ENCODE results near the gene NOS1AP. TPM values are rescaled to one million over a fixed set of nuclear protein-coding genes. Genes with fewer than 3 reads are reported as not detected.

Gene NOS1AP
- total and polyA plus RNA-seq, 2 donors (not counting 3 experiments of a cell fraction or from before 2014, with no cell fraction given), result 1.3 to 5.4 TPM

DNA sequence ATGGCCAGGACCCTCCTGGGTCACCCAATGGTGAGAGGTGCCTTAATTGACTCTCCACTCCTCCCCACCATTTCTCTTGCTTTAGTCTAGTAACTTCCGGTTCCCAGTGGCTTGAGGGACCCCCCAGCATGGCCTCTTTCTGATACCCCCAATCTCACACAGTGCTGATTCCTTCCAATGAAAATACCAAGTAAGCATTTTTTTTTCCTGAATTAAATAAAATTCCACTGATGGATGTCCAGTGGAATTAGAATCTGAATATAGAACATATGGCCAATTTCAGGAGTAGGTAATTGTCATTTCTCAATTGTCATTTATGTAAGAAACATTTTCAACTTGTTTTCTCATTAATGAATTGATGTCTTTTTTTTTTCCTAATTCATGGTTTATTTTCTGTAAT, 9.5 kb downstream of the NOS1AP start:
- H3K9me3 ChIP-seq (replicated peaks; ENCODE audit: control insufficient read depth, insufficient read depth, low read length), result no peaks in the 10 kb centered on the region
- H4K20me1 ChIP-seq (replicated peaks; ENCODE audit: control insufficient read depth, extremely low read depth, insufficient read depth, low read length), result no peaks in the 10 kb centered on the region
- intact Hi-C loops (cut with micrococcal nuclease), result loop anchor here (10.0 kb wide), 1 partner anchor 116 kb away; no protein-coding TSS in a partner anchor
- no peaks in the 10 kb centered on the region for H3K9me1 ChIP-seq (replicated peaks; ENCODE audit: control insufficient read depth, extremely low read depth, insufficient read depth, low read length)
- no TSS peak for BruUV-seq (replicated peaks)
- H3K9ac ChIP-seq (replicated peaks; ENCODE audit: extremely low read depth, insufficient read depth, low read length), result no peak overlapping the region
- H3K27ac ChIP-seq (ENCODE audit: insufficient read depth, low read depth, low read length), result no peak overlapping the region
- no peak overlapping the region for H3K4me2 ChIP-seq (ENCODE audit: insufficient read depth, low read length)
- no peaks in the 10 kb centered on the region for H3K27me3 ChIP-seq (ENCODE audit: control insufficient read depth in 2 of 2, insufficient read depth in 2 of 2, low read length in 2 of 2)
- ChIA-PET POLR2A (no interaction called here), CTCF (interaction anchor here (2.5 kb wide), 1 partner anchor 10 kb away, joined by 7 read pairs; the partner anchor contains the start of gene NOS1AP)
- H3K4me3 ChIP-seq (replicated peaks in 1 of 3; ENCODE audit: insufficient read depth in 1 of 3, low read depth in 1 of 3, low read length in 3 of 3), result no peak overlapping the region
- no peak overlapping the region for H2AFZ ChIP-seq (ENCODE audit: low read depth, low read length)
- no peak for TF ChIP-seq JUN (IDR thresholded peaks at IDR 0.05; ENCODE audit: borderline replicate concordance, insufficient read depth, insufficient read length, low read depth)
- no peak for TF ChIP-seq EZH2 (IDR thresholded peaks at IDR 0.05; ENCODE audit: borderline replicate concordance, low read depth, low read length, severe bottlenecking)
- TF ChIP-seq, protein P1, sequence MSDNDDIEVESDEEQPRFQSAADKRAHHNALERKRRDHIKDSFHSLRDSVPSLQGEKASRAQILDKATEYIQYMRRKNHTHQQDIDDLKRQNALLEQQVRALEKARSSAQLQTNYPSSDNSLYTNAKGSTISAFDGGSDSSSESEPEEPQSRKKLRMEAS (IDR thresholded peaks at IDR 0.05; ENCODE audit: insufficient read depth, insufficient read length), result no peak
- TF ChIP-seq GATA2 (IDR thresholded peaks at IDR 0.05; ENCODE audit: insufficient read depth, insufficient read length, low read depth, low read length), result no peak
- TF ChIP-seq FOS (IDR thresholded peaks at IDR 0.05; ENCODE audit: borderline replicate concordance, insufficient read depth, low read length), result no peak
- TF ChIP-seq, protein P2, sequence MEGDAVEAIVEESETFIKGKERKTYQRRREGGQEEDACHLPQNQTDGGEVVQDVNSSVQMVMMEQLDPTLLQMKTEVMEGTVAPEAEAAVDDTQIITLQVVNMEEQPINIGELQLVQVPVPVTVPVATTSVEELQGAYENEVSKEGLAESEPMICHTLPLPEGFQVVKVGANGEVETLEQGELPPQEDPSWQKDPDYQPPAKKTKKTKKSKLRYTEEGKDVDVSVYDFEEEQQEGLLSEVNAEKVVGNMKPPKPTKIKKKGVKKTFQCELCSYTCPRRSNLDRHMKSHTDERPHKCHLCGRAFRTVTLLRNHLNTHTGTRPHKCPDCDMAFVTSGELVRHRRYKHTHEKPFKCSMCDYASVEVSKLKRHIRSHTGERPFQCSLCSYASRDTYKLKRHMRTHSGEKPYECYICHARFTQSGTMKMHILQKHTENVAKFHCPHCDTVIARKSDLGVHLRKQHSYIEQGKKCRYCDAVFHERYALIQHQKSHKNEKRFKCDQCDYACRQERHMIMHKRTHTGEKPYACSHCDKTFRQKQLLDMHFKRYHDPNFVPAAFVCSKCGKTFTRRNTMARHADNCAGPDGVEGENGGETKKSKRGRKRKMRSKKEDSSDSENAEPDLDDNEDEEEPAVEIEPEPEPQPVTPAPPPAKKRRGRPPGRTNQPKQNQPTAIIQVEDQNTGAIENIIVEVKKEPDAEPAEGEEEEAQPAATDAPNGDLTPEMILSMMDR (IDR thresholded peaks at IDR 0.05; ENCODE audit: extremely low read depth in 1 of 2, insufficient read depth in 1 of 2, low read depth in 1 of 2, low read length in 2 of 2), result no peak
- TF ChIP-seq POLR2A (IDR thresholded peaks at IDR 0.05; ENCODE audit: low read depth, low read length), result no peak
- TF ChIP-seq POLR2AphosphoS5 (IDR thresholded peaks at IDR 0.05; ENCODE audit: insufficient read depth, low read depth, low read length), result no peak
- TF ChIP-seq MYC (IDR thresholded peaks at IDR 0.05; ENCODE audit: low read depth, low read length), result no peak
- H3K36me3 ChIP-seq (ENCODE audit: control insufficient read depth in 2 of 2, extremely low read depth in 1 of 2, insufficient read depth in 2 of 2, low read length in 2 of 2), result no peaks in the 10 kb centered on the region
- DNase-seq (ENCODE audit: low read depth, low spot score) (no peak), FAIRE-seq (no peak)
- dilution Hi-C loops (cut with MboI; ENCODE audit: extremely low pct_ligation_motif_present, low sequenced_read_pairs), result no loop called here
- no peaks in the 10 kb centered on the region for H3K79me2 ChIP-seq (ENCODE audit: control insufficient read depth, insufficient read depth, low read length)
- H3K4me1 ChIP-seq (ENCODE audit: control insufficient read depth, extremely low read depth, insufficient read depth, low read length), result peaks cover 17% of the 10 kb centered on the region
